H1 (cell line): ENCODE results near the gene CKS1B. TPM values are rescaled to one million over a fixed set of nuclear protein-coding genes. Genes with fewer than 3 reads are reported as not detected.

Source experiments
- CTCF ChIA-PET: fragments of 300-600 bp; sonication (Branson Sonifier 250); formaldehyde crosslinking; loops from one replicate; lab custom pipeline; 2021; ENCODE audit not compliant: partially characterized antibody; lab: Charles Lee
- POLR2A ChIA-PET: fragments of 300-600 bp; sonication (Branson Sonifier 250); formaldehyde crosslinking; loops from one replicate; lab custom pipeline; 2021; ENCODE audit warnings: inconsistent platforms; ENCODE audit not compliant: partially characterized antibody; lab: Charles Lee
- DNase-seq, 2 experiments: peaks; one replicate each; pipeline versions ENCODE4 v3.0.0 to v3.0.0-alpha.2; 2010 to 2022; ENCODE audit warnings: low spot score in 2 of 2, low read depth in 1 of 2, mixed read lengths in 1 of 2
- FAIRE-seq: peaks from 2 replicates; lab custom pipeline; 2011; peaks lifted over from hg19 to GRCh38; lab: Jason Lieb, UNC
- H2AFZ ChIP-seq: 2 replicates; pipeline ENCODE4 v1.8.1; 2012; ENCODE audit warnings: low read length, inconsistent platforms
- H2AK5ac ChIP-seq: 2 replicates; pipeline ENCODE4 v1.6.1; 2013; ENCODE audit warnings: low read depth, low read length
- H2BK120ac ChIP-seq: replicated peaks from 2 replicates; pipeline ENCODE3; 2013; ENCODE audit warnings: low read depth, low read length, inconsistent platforms
- H2BK12ac ChIP-seq: 2 replicates; pipeline ENCODE4 v1.6.1; 2013; ENCODE audit warnings: low read depth, low read length
- H2BK15ac ChIP-seq: 2 replicates; pipeline ENCODE4 v1.6.1; 2013; ENCODE audit warnings: low read length
- H2BK20ac ChIP-seq: 2 replicates; pipeline ENCODE4 v1.6.1; 2013; ENCODE audit warnings: low read length
- H2BK5ac ChIP-seq: 2 replicates; pipeline ENCODE4 v1.6.1; 2013; ENCODE audit warnings: low read depth, low read length
- H3K14ac ChIP-seq: 2 replicates; pipeline ENCODE4 v1.6.1; 2013; ENCODE audit warnings: inconsistent platforms; ENCODE audit not compliant: insufficient read length
- H3K18ac ChIP-seq: 2 replicates; pipeline ENCODE4 v1.6.1; 2013; ENCODE audit warnings: low read length; ENCODE audit errors: extremely low read depth
- H3K23ac ChIP-seq: 2 replicates; pipeline ENCODE4 v1.6.1; 2013; ENCODE audit warnings: inconsistent platforms; ENCODE audit not compliant: insufficient read length
- H3K23me2 ChIP-seq: 2 replicates; pipeline ENCODE4 v1.6.1; 2013; ENCODE audit warnings: low read depth, low read length
- H3K27ac ChIP-seq: 2 replicates; pipeline ENCODE4 v1.6.1; 2011; ENCODE audit warnings: low read depth, low read length, inconsistent platforms
- H3K27me3 ChIP-seq, 4 experiments: replicated peaks in 1 of 4; 1 replicate in 1 of 4; 2 replicates in 3 of 4; pipeline versions ENCODE4 v1.6.1 to v1.8.1; 2011 to 2013; ENCODE audit warnings: low read length in 3 of 4, mild to moderate bottlenecking in 3 of 4, inconsistent platforms in 2 of 4, mixed read lengths in 2 of 4, moderate library complexity in 1 of 4; ENCODE audit not compliant: control insufficient read depth in 3 of 4, insufficient read depth in 3 of 4; ENCODE audit errors: extremely low read depth in 1 of 4
- H3K36me3 ChIP-seq, 4 experiments: 2 replicates each; pipeline versions ENCODE4 v1.6.1 to v1.8.1; 2011 to 2013; ENCODE audit warnings: mild to moderate bottlenecking in 4 of 4, low read length in 3 of 4, moderate library complexity in 2 of 4, control low read depth in 1 of 4, inconsistent platforms in 1 of 4; ENCODE audit not compliant: insufficient read depth in 4 of 4, control insufficient read depth in 2 of 4
- H3K4ac ChIP-seq: replicated peaks from 2 replicates; pipeline ENCODE3; 2013; ENCODE audit warnings: low read length, low read depth, mixed read lengths, inconsistent platforms; ENCODE audit not compliant: insufficient read length
- H3K4me1 ChIP-seq, 4 experiments: replicated peaks in 1 of 4; 1 replicate in 1 of 4; 2 replicates in 3 of 4; pipeline versions ENCODE4 v1.6.1 to v1.8.1; 2011 to 2013; ENCODE audit warnings: low read length in 3 of 4, inconsistent platforms in 2 of 4, mixed read lengths in 1 of 4; ENCODE audit not compliant: insufficient read depth in 4 of 4, control insufficient read depth in 3 of 4
- H3K4me2 ChIP-seq, 2 experiments: 2 replicates each; pipeline versions ENCODE4 v1.6.1 to v1.8.1; 2011 to 2013; ENCODE audit warnings: low read depth in 2 of 2, low read length in 2 of 2, control low read depth in 1 of 2, inconsistent platforms in 1 of 2, mild to moderate bottlenecking in 1 of 2; ENCODE audit not compliant: insufficient read depth in 1 of 2
- H3K4me3 ChIP-seq, 4 experiments: fragments of 200-600, 300-600 bp in 1 of 4; sonication (generic), shearing (Covaris generic), sonication (Bioruptor Twin) in 1 of 4; 2 replicates each; pipeline versions ENCODE4 v1.5.1 to v1.8.1; 2011 to 2016; ENCODE audit warnings: low read length in 4 of 4, low read depth in 3 of 4, control low read depth in 2 of 4, inconsistent platforms in 2 of 4, mild to moderate bottlenecking in 2 of 4, mixed read lengths in 1 of 4, moderate library complexity in 1 of 4; ENCODE audit not compliant: insufficient read depth in 2 of 4; ENCODE audit errors: extremely low read depth in 1 of 4
- H3K56ac ChIP-seq: replicated peaks from 2 replicates; pipeline ENCODE3; 2013; ENCODE audit warnings: low read depth, mild to moderate bottlenecking, mixed read lengths, low read length, inconsistent platforms; ENCODE audit not compliant: insufficient read length
- H3K79me1 ChIP-seq: 2 replicates; pipeline ENCODE4 v1.6.1; 2013; ENCODE audit warnings: low read depth, low read length, control low read depth
- H3K79me2 ChIP-seq, 2 experiments: 2 replicates each; pipeline versions ENCODE4 v1.6.1 to v1.8.1; 2012 to 2013; ENCODE audit warnings: low read length in 2 of 2, mild to moderate bottlenecking in 2 of 2, inconsistent platforms in 1 of 2; ENCODE audit not compliant: insufficient read depth in 2 of 2, control insufficient read depth in 1 of 2
- H3K9ac ChIP-seq, 4 experiments: replicated peaks in 1 of 4; 1 replicate in 1 of 4; 2 replicates in 3 of 4; pipeline versions ENCODE4 v1.6.1 to v1.8.1; 2011 to 2013; ENCODE audit warnings: low read depth in 3 of 4, low read length in 3 of 4, control low read depth in 2 of 4, mild to moderate bottlenecking in 2 of 4, moderate library complexity in 2 of 4, inconsistent platforms in 1 of 4; ENCODE audit errors: extremely low read depth in 1 of 4
- H3K9me3 ChIP-seq, 2 experiments: 2 replicates each; pipeline versions ENCODE4 v1.6.1 to v1.8.1; 2012 to 2013; ENCODE audit warnings: mild to moderate bottlenecking in 2 of 2, moderate library complexity in 2 of 2, control low read depth in 1 of 2, inconsistent platforms in 1 of 2, low read depth in 1 of 2, low read length in 1 of 2, mixed read lengths in 1 of 2; ENCODE audit not compliant: insufficient read depth in 2 of 2
- H4K20me1 ChIP-seq, 2 experiments: replicated peaks in 1 of 2; 2 replicates each; pipeline versions ENCODE3 to v1.8.1; 2011 to 2013; ENCODE audit warnings: inconsistent platforms in 2 of 2, low read length in 2 of 2, mild to moderate bottlenecking in 1 of 2; ENCODE audit not compliant: insufficient read depth in 2 of 2, control insufficient read depth in 1 of 2
- H4K5ac ChIP-seq: 2 replicates; pipeline ENCODE4 v1.6.1; 2013; ENCODE audit warnings: low read length, low read depth, mixed read lengths, inconsistent platforms; ENCODE audit not compliant: insufficient read length
- H4K8ac ChIP-seq: 2 replicates; pipeline ENCODE4 v1.8.0; 2013; ENCODE audit warnings: mild to moderate bottlenecking, moderate library complexity, low read length, inconsistent platforms; ENCODE audit not compliant: insufficient read depth; ENCODE audit errors: extremely low read depth
- H4K91ac ChIP-seq: replicated peaks from 2 replicates; pipeline ENCODE3; 2013; ENCODE audit warnings: low read length, mixed read lengths, inconsistent platforms; ENCODE audit not compliant: insufficient read length
- EGR1 ChIP-seq: IDR thresholded peaks from 2 replicates; pipeline ENCODE4 v1.6.1; 2011; ENCODE audit warnings: low read depth, low read length, borderline replicate concordance
- KDM4A ChIP-seq: IDR thresholded peaks from one replicate; pipeline ENCODE4 v1.7.1; 2012; ENCODE audit warnings: low read depth, mild to moderate bottlenecking, moderate library complexity, low read length, inconsistent platforms; ENCODE audit not compliant: severe bottlenecking
- RAD21 ChIP-seq, 2 experiments: IDR thresholded peaks in 1 of 2; conservative IDR thresholded peaks in 1 of 2; 2 replicates each; pipeline ENCODE4 v1.6.1; 2011; ENCODE audit warnings: low read depth in 2 of 2, low read length in 2 of 2, improper control_type of control experiment in 1 of 2, inconsistent platforms in 1 of 2, mild to moderate bottlenecking in 1 of 2, moderate library complexity in 1 of 2
- RFX5 ChIP-seq: IDR thresholded peaks from 2 replicates; pipeline ENCODE4 v1.6.1; 2011; ENCODE audit warnings: low read depth, low read length, improper control_type of control experiment, borderline replicate concordance
- SIN3A ChIP-seq, 2 experiments: IDR thresholded peaks in 1 of 2; conservative IDR thresholded peaks in 1 of 2; 2 replicates each; pipeline ENCODE4 v1.6.1; 2011 to 2012; ENCODE audit warnings: low read length in 2 of 2, improper control_type of control experiment in 1 of 2, low read depth in 1 of 2, mild to moderate bottlenecking in 1 of 2
- TAF7 ChIP-seq: optimal IDR thresholded peaks from 2 replicates; pipeline ENCODE3; 2011; ENCODE audit warnings: low read depth, mild to moderate bottlenecking, inconsistent platforms, low read length, moderate library complexity, borderline replicate concordance
- TBP ChIP-seq: IDR thresholded peaks from 2 replicates; pipeline ENCODE4 v1.6.1; 2011; ENCODE audit warnings: low read depth, low read length, improper control_type of control experiment
- USF2 ChIP-seq: IDR thresholded peaks from 2 replicates; pipeline ENCODE4 v1.6.1; 2011; ENCODE audit warnings: low read length, improper control_type of control experiment
- WGBS, 2 experiments: shearing (Covaris generic) in 1 of 2; methylation state at CpG; one replicate each; pipeline versions ENCODE4 v1.1.6 to v1.1.7; 2013 to 2015; ENCODE audit warnings: low lambda C conversion rate in 2 of 2, mixed read lengths in 2 of 2, inconsistent platforms in 1 of 2, low coverage in 1 of 2, missing lambda C conversion rate in 1 of 2; ENCODE audit not compliant: insufficient replicate concordance in 2 of 2, insufficient coverage in 1 of 2, insufficient read length in 1 of 2; ENCODE audit errors: extremely low coverage in 1 of 2, missing lambda C conversion rate in 1 of 2; 5-methylcytosine and 5-hydroxymethylcytosine counted together
- polyA plus RNA-seq, 7 experiments: library from polyadenylated mRNA; depleted of rRNA in 3 of 7; stranded (reverse) in 5 of 7; unstranded in 2 of 7; fragments of >200 nt in 5 of 7; fragments of 200-250 nt in 2 of 7; gene quantifications; 1 replicate in 5 of 7; 2 replicates in 1 of 7; 4 replicates in 1 of 7; pipeline versions ENCODE4 v1.2.1 to v1.2.3, GENCODE V29; 2011 to 2013; ENCODE audit warnings: missing spikeins in 2 of 7, mixed read lengths in 2 of 7
- total RNA-seq: library from RNA; stranded (reverse); fragmentation: NEBNext Ultra II Directional; extraction: Animal tissue kit (Norgen Biotek cat#: 25700); gene quantifications from 2 replicates; pipeline ENCODE4 v1.2.1, GENCODE V29; 2021

CKS1B gene
- total and polyA plus RNA-seq, 2 of the 8 experiments (the other 6 are each of a cell fraction or from before 2014, with no cell fraction given) = 294 to 1,025 TPM

GRCh38 chr1:154998818-154999570 lies 24.5 kb downstream of the CKS1B start:
- no peak overlapping the region for H4K8ac ChIP-seq
- H3K79me2 ChIP-seq = peaks cover 0 to 11% of the 10 kb centered on the region in 2 experiments; a peak in 2 of 4 replicates
- H4K91ac ChIP-seq = no peak overlapping the region
- no peak overlapping the region for H3K27ac ChIP-seq
- H4K20me1 ChIP-seq = no peaks in the 10 kb centered on the region
- no peaks in the 10 kb centered on the region for H3K27me3 ChIP-seq
- no peak overlapping the region for H3K23ac ChIP-seq
- H3K14ac ChIP-seq = no peak overlapping the region
- peaks cover 0 to 2% (median under 1%) of the 10 kb centered on the region in 4 experiments; a peak in 3 of 7 replicates for H3K4me1 ChIP-seq
- H3K18ac ChIP-seq = no peak overlapping the region
- H2BK15ac ChIP-seq = peak overlapping the region; percentile 18; the same call in 1 of the 2 replicates
- no peak overlapping the region for H3K56ac ChIP-seq
- peak overlapping the region in 2 of 4 experiments; percentile 3 to 38; a peak in 2 of 7 replicates for H3K9ac ChIP-seq
- ChIA-PET CTCF (interaction anchor here (0.6 to 14.0 kb wide), 16 partner anchors 16 to 134 kb away, joined by 3 to 334 read pairs (median 9); partner anchors contain the start of genes ADAM15, CKS1B, EFNA4 and FLAD1), POLR2A (interaction anchor here (0.7 to 42.8 kb wide), 11 partner anchors 9 to 204 kb away, joined by 3 to 702 read pairs (median 6); partner anchors contain the start of genes ADAM15, CKS1B, FLAD1 and PBXIP1)
- H3K36me3 ChIP-seq = no peaks in the 10 kb centered on the region
- H3K4me2 ChIP-seq = peak overlapping the region; percentile 62 to 79
- no peak overlapping the region for H2AFZ ChIP-seq
- H4K5ac ChIP-seq = no peak overlapping the region
- no peak overlapping the region for H3K4ac ChIP-seq
- no peak overlapping the region for H2BK12ac ChIP-seq
- H3K4me3 ChIP-seq = peak overlapping the region; percentile 1 to 68 (median 44); a peak in 6 of 8 replicates
- no peak overlapping the region for H2BK120ac ChIP-seq
- WGBS, 2 experiments = 23% methylated on average over 36 of the region's 40 CpGs; no CpG with 5 or more reads in 1 of the 2 experiments
- H2AK5ac ChIP-seq = no peak overlapping the region
- peak in 1 of 2 experiments; percentile 89 for DNase-seq
- no peak for FAIRE-seq
- H2BK20ac ChIP-seq = 0 out of 2 replicates have a peak overlapping the region, but pooled peaks have one; percentile 72
- no peaks in the 10 kb centered on the region for H3K9me3 ChIP-seq
- no peak overlapping the region for H2BK5ac ChIP-seq
- H3K79me1 ChIP-seq = no peaks in the 10 kb centered on the region
- peaks cover 15% of the 10 kb centered on the region; the same call in 1 of the 2 replicates for H3K23me2 ChIP-seq
- TF ChIP-seq USF2 (no peak), EGR1 (no peak), SIN3A (conservative IDR thresholded peaks at IDR 0.05 in 1 of 2, IDR thresholded peaks at IDR 0.05 in 1 of 2; ENCODE audit: low read depth in 1 of 2, low read length in 2 of 2) (peak in 1 of 2 experiments; percentile 73; a peak in 2 of 4 replicates), TBP (peak; percentile 76), RFX5 (no peak), KDM4A (peak; percentile 17), RAD21 (IDR thresholded peaks at IDR 0.05 in 1 of 2, conservative IDR thresholded peaks at IDR 0.05 in 1 of 2; ENCODE audit: low read depth in 2 of 2, low read length in 2 of 2) (peak; percentile 63 to 76), TAF7 (peak; percentile 80)
